Esophagus squamous epithelium (tissue), 5 donors: ENCODE data around the gene SFRP2. TPM values are rescaled to one million over a fixed set of nuclear protein-coding genes. Genes with fewer than 3 reads are reported as not detected.

ENCODE experiments used
- DNase-seq: peaks from one replicate; lab custom pipeline; 2025; lab: John Stamatoyannopoulos, UW
- H3K27ac ChIP-seq, 4 donors: fragments of 200-600 bp; sonication (generic); one replicate each; pipeline ENCODE4 v1.5.1; 2016 to 2019; ENCODE audit warnings: mild to moderate bottlenecking in 1 of 4
- H3K27me3 ChIP-seq, 4 donors: fragments of 200-600 bp; sonication (generic); 1 replicate in 3 of 4; 2 replicates in 1 of 4; pipeline versions ENCODE4 v1.5.1 to v1.6.0; 2017 to 2021; ENCODE audit warnings: antibody characterized with exemption in 1 of 4
- H3K36me3 ChIP-seq, 3 donors: fragments of 200-600 bp; sonication (generic); one replicate each; pipeline ENCODE4 v1.5.1; 2016 to 2019
- H3K4me1 ChIP-seq, 3 donors: fragments of 200-600 bp; sonication (generic); one replicate each; pipeline ENCODE4 v1.5.1; 2017 to 2019
- H3K4me3 ChIP-seq, 4 donors: fragments of 200-600 bp; sonication (generic); 1 replicate in 3 of 4; 2 replicates in 1 of 4; pipeline ENCODE4 v1.5.1; 2016 to 2019; ENCODE audit warnings: mild to moderate bottlenecking in 2 of 4, moderate library complexity in 1 of 4
- H3K9me3 ChIP-seq, 3 donors: fragments of 200-600 bp; sonication (generic); one replicate each; pipeline ENCODE4 v1.5.1; 2016 to 2019
- POLR2A ChIP-seq, 4 donors: fragments of 450-650 bp; IDR thresholded peaks; one replicate each; pipeline ENCODE4 v1.6.1; 2017; ENCODE audit warnings: antibody characterized with exemption in 4 of 4, mild to moderate bottlenecking in 4 of 4, moderate library complexity in 3 of 4
- WGBS, 2 donors: methylation state at CpG; one replicate each; pipeline ENCODE4 v1.1.5; 2018; 5-methylcytosine and 5-hydroxymethylcytosine counted together
- intact Hi-C: fragments of 100-400 bp; cut with DNase I; formaldehyde crosslinking; loops from one replicate; pipeline ENCODE4 v1.15.0; 2022
- total RNA-seq, 4 donors: library from RNA; depleted of rRNA; stranded (reverse); fragments of >200 nt; gene quantifications; one replicate each; pipeline ENCODE4 v1.1.0, GENCODE V29; 2016
- TF ChIP-seq, protein P1 (sequence below), 6 experiments: fragments of 450-650 bp in 4 of 6; fragments of 200-600 bp in 2 of 6; sonication (generic) in 2 of 6; IDR thresholded peaks; one replicate each; pipeline ENCODE4 v1.5.1; 2016 to 2019; ENCODE audit warnings: antibody characterized with exemption in 6 of 6, mild to moderate bottlenecking in 4 of 6, moderate library complexity in 4 of 6
- donor health status: DM: yes; HTN: yes; CAD: no.

Gene SFRP2
- total RNA-seq, 4 donors from 2014 or later: 2.2 to 104 (median 13.3) TPM

DNA sequence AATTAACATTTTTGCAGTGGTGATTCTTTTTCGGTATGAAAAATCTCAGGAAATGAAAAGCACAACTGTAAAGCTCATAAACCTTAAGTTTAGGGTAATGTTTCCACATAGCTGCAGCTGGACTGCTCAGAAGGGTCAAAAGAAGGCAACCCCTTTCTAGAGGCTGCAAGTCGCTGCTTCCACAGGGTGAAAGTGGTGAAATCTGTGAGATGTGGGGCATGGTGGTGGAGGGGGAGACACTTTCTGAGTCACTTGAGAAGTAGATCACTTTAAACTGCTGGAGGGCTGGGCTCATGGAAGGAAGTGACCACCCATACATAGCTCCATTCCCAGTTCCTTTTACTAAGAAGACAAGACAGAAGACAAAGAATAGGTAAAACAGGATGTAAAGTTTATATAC, 8.7 kb downstream of the SFRP2 start:
- TF ChIP-seq, protein P1, sequence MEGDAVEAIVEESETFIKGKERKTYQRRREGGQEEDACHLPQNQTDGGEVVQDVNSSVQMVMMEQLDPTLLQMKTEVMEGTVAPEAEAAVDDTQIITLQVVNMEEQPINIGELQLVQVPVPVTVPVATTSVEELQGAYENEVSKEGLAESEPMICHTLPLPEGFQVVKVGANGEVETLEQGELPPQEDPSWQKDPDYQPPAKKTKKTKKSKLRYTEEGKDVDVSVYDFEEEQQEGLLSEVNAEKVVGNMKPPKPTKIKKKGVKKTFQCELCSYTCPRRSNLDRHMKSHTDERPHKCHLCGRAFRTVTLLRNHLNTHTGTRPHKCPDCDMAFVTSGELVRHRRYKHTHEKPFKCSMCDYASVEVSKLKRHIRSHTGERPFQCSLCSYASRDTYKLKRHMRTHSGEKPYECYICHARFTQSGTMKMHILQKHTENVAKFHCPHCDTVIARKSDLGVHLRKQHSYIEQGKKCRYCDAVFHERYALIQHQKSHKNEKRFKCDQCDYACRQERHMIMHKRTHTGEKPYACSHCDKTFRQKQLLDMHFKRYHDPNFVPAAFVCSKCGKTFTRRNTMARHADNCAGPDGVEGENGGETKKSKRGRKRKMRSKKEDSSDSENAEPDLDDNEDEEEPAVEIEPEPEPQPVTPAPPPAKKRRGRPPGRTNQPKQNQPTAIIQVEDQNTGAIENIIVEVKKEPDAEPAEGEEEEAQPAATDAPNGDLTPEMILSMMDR (IDR thresholded peaks at IDR 0.05): no peak
- TF ChIP-seq POLR2A (IDR thresholded peaks at IDR 0.05): no peak
- 37 to 62% methylated on average over 2 of the region's 2 CpGs for WGBS, 2 donors
- peaks cover 0 to 4% (median 0%) of the 10 kb centered on the region in 3 donors for H3K9me3 ChIP-seq
- intact Hi-C loops: no loop called here
- H3K4me1 ChIP-seq: no peaks in the 10 kb centered on the region
- H3K27me3 ChIP-seq: peaks cover 0 to 41% (median 0%) of the 10 kb centered on the region in 4 donors
- DNase-seq: no peak
- H3K36me3 ChIP-seq: no peaks in the 10 kb centered on the region
- H3K4me3 ChIP-seq: no peak overlapping the region
- no peak overlapping the region for H3K27ac ChIP-seq

DNA sequence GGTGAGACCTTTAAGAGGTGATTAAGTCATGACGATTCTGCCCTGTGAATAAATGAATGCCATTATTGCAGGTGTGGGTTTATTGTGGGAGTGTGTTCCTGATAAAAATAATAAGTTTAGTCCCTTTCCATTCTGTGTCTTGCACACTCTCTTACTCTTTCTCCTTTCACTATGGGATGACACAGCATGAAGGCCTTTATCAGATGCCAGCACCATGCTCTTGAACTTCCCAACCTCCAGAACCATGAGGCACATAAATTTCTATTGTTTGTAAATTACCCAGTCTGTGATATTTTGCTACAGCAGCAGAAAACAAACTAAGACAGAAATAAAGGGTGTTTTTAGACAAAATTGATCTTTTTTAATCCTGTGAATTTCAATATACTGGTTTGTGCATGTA, 10.5 kb downstream of the SFRP2 start:
- H3K4me3 ChIP-seq: no peak overlapping the region
- intact Hi-C loops: no loop called here
- peaks cover 0 to 29% (median 0%) of the 10 kb centered on the region in 4 donors for H3K27me3 ChIP-seq
- no peaks in the 10 kb centered on the region for H3K36me3 ChIP-seq
- 82 to 90% methylated on average over 1 of the region's 1 CpG for WGBS, 2 donors
- peaks cover 0 to 4% (median 0%) of the 10 kb centered on the region in 3 donors for H3K9me3 ChIP-seq
- H3K4me1 ChIP-seq: no peaks in the 10 kb centered on the region
- no peak overlapping the region for H3K27ac ChIP-seq
- TF ChIP-seq, protein P1 (IDR thresholded peaks at IDR 0.05): no peak
- TF ChIP-seq POLR2A (IDR thresholded peaks at IDR 0.05): no peak
- DNase-seq: no peak

DNA sequence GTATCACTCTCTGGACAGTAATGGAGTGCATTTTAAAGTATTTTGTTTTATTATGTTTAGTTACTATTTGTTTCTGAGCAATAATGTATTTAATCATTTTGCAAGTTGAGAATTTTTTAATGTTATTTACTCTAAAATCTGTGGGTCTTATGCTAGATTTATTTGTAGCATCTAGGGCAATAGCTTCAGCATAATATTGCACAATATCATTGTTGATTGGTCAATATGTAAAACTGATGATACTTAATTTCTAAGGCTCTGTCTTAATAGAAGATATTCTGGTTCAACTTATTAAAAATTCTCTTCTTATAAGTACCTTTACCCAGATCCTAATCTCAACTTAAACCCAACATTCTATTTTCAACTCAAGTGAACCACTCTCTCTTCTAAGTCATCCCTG, 11.5 kb downstream of the SFRP2 start:
- H3K27ac ChIP-seq: no peak overlapping the region
- no peaks in the 10 kb centered on the region for H3K4me1 ChIP-seq
- peaks cover 0 to 4% (median 0%) of the 10 kb centered on the region in 3 donors for H3K9me3 ChIP-seq
- intact Hi-C loops: no loop called here
- H3K36me3 ChIP-seq: no peaks in the 10 kb centered on the region
- DNase-seq: no peak
- H3K4me3 ChIP-seq: no peak overlapping the region
- no peak for TF ChIP-seq POLR2A (IDR thresholded peaks at IDR 0.05)
- TF ChIP-seq, protein P1 (IDR thresholded peaks at IDR 0.05): no peak
- H3K27me3 ChIP-seq: peaks cover 0 to 25% (median 0%) of the 10 kb centered on the region in 4 donors

DNA sequence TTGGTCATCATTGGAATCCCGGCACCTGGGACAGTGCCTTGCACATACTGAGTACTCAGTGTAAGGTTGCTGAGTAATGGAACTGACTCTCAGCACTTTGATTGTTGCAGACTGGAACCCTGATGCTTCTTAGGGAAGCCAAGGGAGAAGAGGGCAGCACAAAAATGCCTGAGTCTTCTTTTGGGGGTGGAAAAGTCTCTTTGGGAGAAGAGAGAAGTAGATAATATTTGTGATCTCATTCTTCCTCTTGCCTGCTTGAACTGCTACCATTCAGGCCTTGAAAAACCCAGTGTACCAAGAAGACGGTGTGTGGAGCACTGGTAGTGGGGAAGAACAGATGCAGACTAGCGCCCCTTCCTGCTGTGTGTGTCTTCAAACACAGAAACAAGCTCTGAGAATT, 12.3 kb downstream of the SFRP2 start:
- 73 to 85% methylated on average over 2 to 3 of the region's 3 CpGs for WGBS, 2 donors
- DNase-seq: no peak
- Histone ChIP-seq H3K4me3 (no peak overlapping the region), H3K36me3 (no peaks in the 10 kb centered on the region), H3K27ac (no peak overlapping the region), H3K9me3 (peaks cover 0 to 4% (median 0%) of the 10 kb centered on the region in 3 donors), H3K27me3 (peaks cover 0 to 21% (median 0%) of the 10 kb centered on the region in 4 donors), H3K4me1 (no peaks in the 10 kb centered on the region)
- TF ChIP-seq, protein P1 (IDR thresholded peaks at IDR 0.05): no peak
- TF ChIP-seq POLR2A (IDR thresholded peaks at IDR 0.05): no peak
- intact Hi-C loops: no loop called here

DNA sequence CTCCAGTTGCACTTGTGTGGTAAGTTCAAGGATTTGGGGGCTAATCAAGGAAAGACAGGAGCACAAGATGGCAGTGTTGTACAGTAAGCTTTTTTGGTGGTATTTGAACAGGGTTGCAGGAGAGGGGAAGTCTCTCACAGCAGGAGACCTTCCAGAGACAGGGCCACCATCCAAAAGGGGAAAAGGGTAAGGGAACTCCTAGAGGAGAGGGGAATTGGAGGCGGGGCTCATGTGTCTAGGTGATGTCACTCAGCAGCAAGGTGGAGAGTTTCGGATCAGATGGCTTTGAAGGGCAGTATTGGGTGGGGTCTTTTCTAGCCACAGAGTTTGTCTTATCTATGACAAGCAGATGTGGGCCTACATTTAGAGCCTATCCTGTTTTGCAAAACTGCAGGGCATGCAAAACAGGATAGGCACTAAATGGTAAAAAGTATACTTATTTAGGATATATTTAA, 15.6 kb downstream of the SFRP2 start:
- H3K9me3 ChIP-seq: no peaks in the 10 kb centered on the region
- H3K27me3 ChIP-seq: peaks cover 0 to 6% (median 0%) of the 10 kb centered on the region in 4 donors
- H3K4me1 ChIP-seq: no peaks in the 10 kb centered on the region
- intact Hi-C loops: no loop called here
- no peak overlapping the region for H3K4me3 ChIP-seq
- no peaks in the 10 kb centered on the region for H3K36me3 ChIP-seq
- WGBS, 2 donors: 77 to 78% methylated on average over 2 of the region's 2 CpGs
- no peak for DNase-seq
- TF ChIP-seq POLR2A (IDR thresholded peaks at IDR 0.05): no peak
- TF ChIP-seq, protein P1 (IDR thresholded peaks at IDR 0.05): no peak
- no peak overlapping the region for H3K27ac ChIP-seq
